ENCODE results near the gene CFHR4.
"Not testable (repeated sequence)": the region's sequence is repeated elsewhere in the genome, so short reads cannot be mapped to it uniquely, and the experiment has no call there.

CFHR4 gene

DNA sequence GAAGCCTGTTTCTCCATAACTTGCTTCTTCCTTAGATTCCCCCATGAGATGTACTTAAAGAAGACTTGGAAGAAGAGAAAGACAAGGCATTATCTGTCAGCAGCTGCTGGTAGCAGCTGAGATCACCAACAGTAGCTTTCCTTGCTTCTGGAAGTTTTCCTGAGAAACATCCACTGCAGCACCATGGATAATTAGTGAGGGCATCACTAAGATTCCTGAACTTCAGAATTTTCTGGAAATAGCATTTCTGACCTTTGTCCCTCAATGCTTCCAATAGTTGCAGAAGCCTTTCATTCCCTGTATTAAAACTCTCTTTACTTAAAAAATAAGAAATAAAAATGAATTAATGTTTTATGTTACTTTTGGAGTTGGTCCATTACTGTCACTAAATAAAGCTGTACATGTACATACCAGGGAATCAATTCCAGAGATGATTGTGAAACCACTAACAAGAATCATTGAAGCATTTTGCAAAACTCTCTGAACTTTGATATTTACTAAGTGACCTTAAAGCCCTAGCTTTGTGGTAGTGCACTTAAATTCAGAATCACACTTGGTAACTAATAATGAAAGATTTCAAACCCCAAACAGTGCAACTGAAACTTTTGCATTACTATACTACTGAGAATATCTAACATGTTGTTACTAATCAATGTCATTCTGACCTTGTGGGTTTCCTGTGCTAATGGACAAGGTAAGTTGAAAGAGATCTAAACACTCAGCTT is at the start of gene CFHR4:
Gene CFHR4 (plus strand): TSS at position 538 of the 725 bp plus-strand sequence. CDS start 99 bp downstream, at position 637.
- no peaks in the 10 kb centered on the region for H3K36me3 ChIP-seq (ENCODE audit: control insufficient read depth in 1 of 2, insufficient read depth in 2 of 2, low read length in 2 of 2)
- no peak within 1 kb of the TSS for H3K4me3 ChIP-seq (ENCODE audit: low read depth in 1 of 2, low read length in 2 of 2)
- H3K9me3 ChIP-seq (ENCODE audit: control insufficient read depth in 1 of 2, low read length in 2 of 2), result no peaks in the 10 kb centered on the region
- no peaks in the 10 kb centered on the region for H3K27me3 ChIP-seq (ENCODE audit: low read depth, low read length)
- H3K27ac ChIP-seq (ENCODE audit: low read length), result no peak within 1 kb of the TSS
- H3K4me1 ChIP-seq (ENCODE audit: control insufficient read depth in 1 of 2, insufficient read depth in 2 of 2, low read length in 2 of 2), result no peaks in the 10 kb centered on the region

- not testable (repeated sequence) for H3K4me1 ChIP-seq (ENCODE audit: control insufficient read depth in 1 of 2, insufficient read depth in 2 of 2, low read length in 2 of 2); H3K9me3 ChIP-seq (ENCODE audit: control insufficient read depth in 1 of 2, low read length in 2 of 2); H3K4me3 ChIP-seq (ENCODE audit: low read depth in 1 of 2, low read length in 2 of 2); H3K27me3 ChIP-seq (ENCODE audit: low read depth, low read length); H3K36me3 ChIP-seq (ENCODE audit: control insufficient read depth in 1 of 2, insufficient read depth in 2 of 2, low read length in 2 of 2); H3K27ac ChIP-seq (ENCODE audit: low read length)
These were observed 38.0 kb upstream of the CFHR4 start for GRCh38 chr1:196849613-196850492.

- Histone ChIP-seq H3K36me3 (ENCODE audit: control insufficient read depth in 1 of 2, insufficient read depth in 2 of 2, low read length in 2 of 2) (no peaks in the 10 kb centered on the region), H3K4me3 (ENCODE audit: low read depth in 1 of 2, low read length in 2 of 2) (no peak overlapping the region), H3K9me3 (ENCODE audit: control insufficient read depth in 1 of 2, low read length in 2 of 2) (no peaks in the 10 kb centered on the region), H3K27me3 (ENCODE audit: low read depth, low read length) (no peaks in the 10 kb centered on the region), H3K27ac (ENCODE audit: low read length) (no peak overlapping the region), H3K4me1 (ENCODE audit: control insufficient read depth in 1 of 2, insufficient read depth in 2 of 2, low read length in 2 of 2) (no peaks in the 10 kb centered on the region)
These were observed 31.8 kb upstream of the CFHR4 start for GRCh38 chr1:196856053-196856452.

DNA sequence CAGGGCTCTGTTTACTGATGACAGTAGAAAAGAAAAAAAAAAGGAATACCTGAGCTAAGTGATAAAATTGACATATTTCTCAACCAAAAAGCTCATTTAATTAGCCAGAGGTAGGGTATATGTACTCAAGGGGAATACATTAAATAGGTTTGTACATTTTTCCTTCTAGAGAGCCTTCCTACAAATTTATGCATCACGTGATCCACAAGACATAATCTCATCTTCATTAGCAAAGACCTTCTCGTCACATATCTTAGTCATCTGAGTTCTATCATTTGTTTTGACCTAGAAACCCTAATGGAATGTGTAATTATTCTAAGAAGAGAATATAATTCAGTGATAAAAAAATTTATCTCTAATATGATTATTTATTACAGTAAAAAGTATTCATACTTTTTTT is 30.7 kb upstream of the CFHR4 start:
- Histone ChIP-seq H3K36me3 (ENCODE audit: control insufficient read depth in 1 of 2, insufficient read depth in 2 of 2, low read length in 2 of 2) (no peaks in the 10 kb centered on the region), H3K4me3 (ENCODE audit: low read depth in 1 of 2, low read length in 2 of 2) (no peak overlapping the region), H3K4me1 (ENCODE audit: control insufficient read depth in 1 of 2, insufficient read depth in 2 of 2, low read length in 2 of 2) (no peaks in the 10 kb centered on the region), H3K27ac (ENCODE audit: low read length) (no peak overlapping the region), H3K27me3 (ENCODE audit: low read depth, low read length) (no peaks in the 10 kb centered on the region), H3K9me3 (ENCODE audit: control insufficient read depth in 1 of 2, low read length in 2 of 2) (no peaks in the 10 kb centered on the region)

GRCh38 chr1:196858811-196859210 is 29.0 kb upstream of the CFHR4 start:
- Histone ChIP-seq H3K27ac (ENCODE audit: low read length) (no peak overlapping the region), H3K36me3 (ENCODE audit: control insufficient read depth in 1 of 2, insufficient read depth in 2 of 2, low read length in 2 of 2) (no peaks in the 10 kb centered on the region), H3K4me3 (ENCODE audit: low read depth in 1 of 2, low read length in 2 of 2) (no peak overlapping the region), H3K27me3 (ENCODE audit: low read depth, low read length) (no peaks in the 10 kb centered on the region), H3K4me1 (ENCODE audit: control insufficient read depth in 1 of 2, insufficient read depth in 2 of 2, low read length in 2 of 2) (no peaks in the 10 kb centered on the region), H3K9me3 (ENCODE audit: control insufficient read depth in 1 of 2, low read length in 2 of 2) (peaks cover 0 to 3% of the 10 kb centered on the region in 2 donors)

DNA sequence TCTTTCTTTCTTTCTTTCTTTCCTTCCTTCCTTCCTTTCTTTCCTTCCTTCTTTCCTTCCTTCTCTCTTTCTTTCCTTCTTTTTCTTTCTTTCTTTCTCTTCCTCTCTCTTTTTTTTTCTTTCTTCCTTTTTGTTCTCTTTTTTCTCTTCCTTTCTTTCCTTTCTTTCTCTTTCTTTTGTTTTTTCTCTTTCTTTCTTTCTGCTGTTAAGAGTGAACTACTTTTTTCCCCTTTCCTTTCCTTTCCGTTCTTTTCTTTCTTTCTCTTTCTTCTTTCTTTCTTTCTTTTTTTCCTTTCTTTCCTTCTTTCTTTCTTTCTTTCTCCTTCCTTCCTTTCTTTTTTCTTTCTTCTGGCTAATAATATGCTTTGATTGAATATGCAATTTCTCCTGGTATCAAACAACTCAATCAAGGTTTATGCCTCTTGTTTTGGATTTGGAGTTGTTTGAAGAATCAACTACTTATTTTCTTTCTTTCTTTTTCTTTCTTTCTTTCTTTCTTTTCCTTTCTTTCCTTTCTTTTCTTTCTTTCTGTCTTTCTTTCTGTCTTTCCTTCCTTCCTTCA is 27.4 kb upstream of the CFHR4 start:
- Histone ChIP-seq H3K4me3 (ENCODE audit: low read depth in 1 of 2, low read length in 2 of 2) (no peak overlapping the region), H3K36me3 (ENCODE audit: control insufficient read depth in 1 of 2, insufficient read depth in 2 of 2, low read length in 2 of 2) (no peaks in the 10 kb centered on the region), H3K27ac (ENCODE audit: low read length) (no peak overlapping the region), H3K4me1 (ENCODE audit: control insufficient read depth in 1 of 2, insufficient read depth in 2 of 2, low read length in 2 of 2) (no peaks in the 10 kb centered on the region), H3K9me3 (ENCODE audit: control insufficient read depth in 1 of 2, low read length in 2 of 2) (peaks cover 0 to 3% of the 10 kb centered on the region in 2 donors), H3K27me3 (ENCODE audit: low read depth, low read length) (no peaks in the 10 kb centered on the region)

GRCh38 chr1:196861429-196861828 is 26.4 kb upstream of the CFHR4 start:
- no peak overlapping the region for H3K4me3 ChIP-seq (ENCODE audit: low read depth in 1 of 2, low read length in 2 of 2)
- no peaks in the 10 kb centered on the region for H3K27me3 ChIP-seq (ENCODE audit: low read depth, low read length)
- H3K4me1 ChIP-seq (ENCODE audit: control insufficient read depth in 1 of 2, insufficient read depth in 2 of 2, low read length in 2 of 2), result no peaks in the 10 kb centered on the region
- H3K36me3 ChIP-seq (ENCODE audit: control insufficient read depth in 1 of 2, insufficient read depth in 2 of 2, low read length in 2 of 2), result no peaks in the 10 kb centered on the region
- H3K27ac ChIP-seq (ENCODE audit: low read length), result no peak overlapping the region
- H3K9me3 ChIP-seq (ENCODE audit: control insufficient read depth in 1 of 2, low read length in 2 of 2), result peaks cover 0 to 3% of the 10 kb centered on the region in 2 donors

- Histone ChIP-seq H3K27ac (ENCODE audit: low read length) (no peak overlapping the region), H3K4me1 (ENCODE audit: control insufficient read depth in 1 of 2, insufficient read depth in 2 of 2, low read length in 2 of 2) (no peaks in the 10 kb centered on the region), H3K9me3 (ENCODE audit: control insufficient read depth in 1 of 2, low read length in 2 of 2) (peaks cover 0 to 3% of the 10 kb centered on the region in 2 donors), H3K27me3 (ENCODE audit: low read depth, low read length) (no peaks in the 10 kb centered on the region), H3K4me3 (ENCODE audit: low read depth in 1 of 2, low read length in 2 of 2) (no peak overlapping the region), H3K36me3 (ENCODE audit: control insufficient read depth in 1 of 2, insufficient read depth in 2 of 2, low read length in 2 of 2) (no peaks in the 10 kb centered on the region)
These were observed 20.9 kb upstream of the CFHR4 start for GRCh38 chr1:196866974-196867373.

- peaks cover 0 to 5% of the 10 kb centered on the region in 2 donors for H3K4me1 ChIP-seq (ENCODE audit: control insufficient read depth in 1 of 2, insufficient read depth in 2 of 2, low read length in 2 of 2)
- no peaks in the 10 kb centered on the region for H3K9me3 ChIP-seq (ENCODE audit: control insufficient read depth in 1 of 2, low read length in 2 of 2)
- H3K36me3 ChIP-seq (ENCODE audit: control insufficient read depth in 1 of 2, insufficient read depth in 2 of 2, low read length in 2 of 2), result no peaks in the 10 kb centered on the region
- H3K4me3 ChIP-seq (ENCODE audit: low read depth in 1 of 2, low read length in 2 of 2), result no peak overlapping the region
- no peak overlapping the region for H3K27ac ChIP-seq (ENCODE audit: low read length)
- H3K27me3 ChIP-seq (ENCODE audit: low read depth, low read length), result no peaks in the 10 kb centered on the region
These were observed 14.5 kb upstream of the CFHR4 start for GRCh38 chr1:196873385-196873784.

GRCh38 chr1:196875935-196876334 is 11.9 kb upstream of the CFHR4 start:
- Histone ChIP-seq H3K27me3 (ENCODE audit: low read depth, low read length) (no peaks in the 10 kb centered on the region), H3K27ac (ENCODE audit: low read length) (no peak overlapping the region), H3K9me3 (ENCODE audit: control insufficient read depth in 1 of 2, low read length in 2 of 2) (no peaks in the 10 kb centered on the region), H3K4me1 (ENCODE audit: control insufficient read depth in 1 of 2, insufficient read depth in 2 of 2, low read length in 2 of 2) (peaks cover 0 to 5% of the 10 kb centered on the region in 2 donors), H3K36me3 (ENCODE audit: control insufficient read depth in 1 of 2, insufficient read depth in 2 of 2, low read length in 2 of 2) (no peaks in the 10 kb centered on the region), H3K4me3 (ENCODE audit: low read depth in 1 of 2, low read length in 2 of 2) (no peak overlapping the region)

- H3K9me3 ChIP-seq (ENCODE audit: control insufficient read depth in 1 of 2, low read length in 2 of 2), result no peaks in the 10 kb centered on the region
- H3K4me3 ChIP-seq (ENCODE audit: low read depth in 1 of 2, low read length in 2 of 2), result peak overlapping the region in 1 of 2 donors; percentile 44
- no peaks in the 10 kb centered on the region for H3K36me3 ChIP-seq (ENCODE audit: control insufficient read depth in 1 of 2, insufficient read depth in 2 of 2, low read length in 2 of 2)
- H3K27ac ChIP-seq (ENCODE audit: low read length), result no peak overlapping the region
- no peaks in the 10 kb centered on the region for H3K27me3 ChIP-seq (ENCODE audit: low read depth, low read length)
- peaks cover 0 to 5% of the 10 kb centered on the region in 2 donors for H3K4me1 ChIP-seq (ENCODE audit: control insufficient read depth in 1 of 2, insufficient read depth in 2 of 2, low read length in 2 of 2)
These were observed 9.9 kb upstream of the CFHR4 start for GRCh38 chr1:196877964-196878363.

Data from muscle layer of duodenum (tissue), 2 donors.